AG10803 (cell line): ENCODE measurements around the gene RBM20.

Source experiments
- DNase-seq: peaks from one replicate; pipeline ENCODE4 v3.0.0; 2010; ENCODE audit warnings: low read depth
- H3K4me3 ChIP-seq: 2 replicates; pipeline ENCODE4 v1.5.1; 2011; ENCODE audit warnings: mild to moderate bottlenecking, low read length, control low read depth
- TF ChIP-seq, protein P1 (sequence below): conservative IDR thresholded peaks from 2 replicates; pipeline ENCODE4 v1.5.1; 2011; ENCODE audit warnings: mild to moderate bottlenecking, low read length, control low read depth, inconsistent platforms

Gene RBM20

DNA sequence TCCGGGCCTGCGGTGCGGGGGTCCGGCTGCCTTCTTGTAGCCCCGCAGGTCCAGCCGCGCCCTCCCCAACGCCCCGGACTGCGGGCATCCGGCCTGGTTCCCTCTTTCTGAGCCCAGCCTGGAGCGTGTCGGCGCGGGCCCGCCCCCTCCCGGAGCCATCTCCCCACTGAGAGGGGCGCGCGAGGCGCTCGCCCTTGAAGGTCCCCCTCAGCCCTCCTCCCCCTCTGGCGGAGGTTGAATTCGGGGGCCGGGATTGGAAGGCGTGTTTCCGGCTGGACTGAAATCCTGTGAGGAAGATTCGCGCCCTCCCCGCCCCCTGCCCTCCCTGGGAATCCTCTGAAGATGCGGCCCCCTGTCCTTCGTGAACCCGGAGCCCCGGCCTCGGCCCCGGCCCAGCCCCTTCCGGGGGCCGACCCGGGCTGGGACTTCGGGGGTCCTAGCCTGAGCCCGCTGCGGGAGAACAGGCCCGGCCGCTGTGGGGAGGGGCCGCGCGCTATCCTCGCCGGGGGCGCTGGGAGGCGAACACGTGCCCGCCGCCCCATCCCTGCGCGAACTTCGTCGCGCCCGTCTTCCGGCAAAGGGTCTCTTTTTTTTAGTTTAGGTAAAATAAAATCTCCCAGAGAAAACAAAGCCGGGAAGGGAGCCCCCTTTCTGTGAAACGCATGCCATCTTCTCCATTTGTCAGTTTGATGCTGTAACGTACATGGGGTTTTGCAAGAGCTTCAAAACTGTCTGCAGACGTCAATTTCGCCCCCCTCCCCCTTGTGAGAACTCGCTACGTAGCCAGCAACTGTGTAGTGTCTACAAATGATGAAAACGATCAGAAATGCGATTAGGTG lies 228.2 kb downstream of the RBM20 start:
- DNase-seq = peak; percentile 82
- peak overlapping the region; percentile 81 for H3K4me3 ChIP-seq
- TF ChIP-seq, protein P1, sequence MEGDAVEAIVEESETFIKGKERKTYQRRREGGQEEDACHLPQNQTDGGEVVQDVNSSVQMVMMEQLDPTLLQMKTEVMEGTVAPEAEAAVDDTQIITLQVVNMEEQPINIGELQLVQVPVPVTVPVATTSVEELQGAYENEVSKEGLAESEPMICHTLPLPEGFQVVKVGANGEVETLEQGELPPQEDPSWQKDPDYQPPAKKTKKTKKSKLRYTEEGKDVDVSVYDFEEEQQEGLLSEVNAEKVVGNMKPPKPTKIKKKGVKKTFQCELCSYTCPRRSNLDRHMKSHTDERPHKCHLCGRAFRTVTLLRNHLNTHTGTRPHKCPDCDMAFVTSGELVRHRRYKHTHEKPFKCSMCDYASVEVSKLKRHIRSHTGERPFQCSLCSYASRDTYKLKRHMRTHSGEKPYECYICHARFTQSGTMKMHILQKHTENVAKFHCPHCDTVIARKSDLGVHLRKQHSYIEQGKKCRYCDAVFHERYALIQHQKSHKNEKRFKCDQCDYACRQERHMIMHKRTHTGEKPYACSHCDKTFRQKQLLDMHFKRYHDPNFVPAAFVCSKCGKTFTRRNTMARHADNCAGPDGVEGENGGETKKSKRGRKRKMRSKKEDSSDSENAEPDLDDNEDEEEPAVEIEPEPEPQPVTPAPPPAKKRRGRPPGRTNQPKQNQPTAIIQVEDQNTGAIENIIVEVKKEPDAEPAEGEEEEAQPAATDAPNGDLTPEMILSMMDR = peak; percentile 35

DNA sequence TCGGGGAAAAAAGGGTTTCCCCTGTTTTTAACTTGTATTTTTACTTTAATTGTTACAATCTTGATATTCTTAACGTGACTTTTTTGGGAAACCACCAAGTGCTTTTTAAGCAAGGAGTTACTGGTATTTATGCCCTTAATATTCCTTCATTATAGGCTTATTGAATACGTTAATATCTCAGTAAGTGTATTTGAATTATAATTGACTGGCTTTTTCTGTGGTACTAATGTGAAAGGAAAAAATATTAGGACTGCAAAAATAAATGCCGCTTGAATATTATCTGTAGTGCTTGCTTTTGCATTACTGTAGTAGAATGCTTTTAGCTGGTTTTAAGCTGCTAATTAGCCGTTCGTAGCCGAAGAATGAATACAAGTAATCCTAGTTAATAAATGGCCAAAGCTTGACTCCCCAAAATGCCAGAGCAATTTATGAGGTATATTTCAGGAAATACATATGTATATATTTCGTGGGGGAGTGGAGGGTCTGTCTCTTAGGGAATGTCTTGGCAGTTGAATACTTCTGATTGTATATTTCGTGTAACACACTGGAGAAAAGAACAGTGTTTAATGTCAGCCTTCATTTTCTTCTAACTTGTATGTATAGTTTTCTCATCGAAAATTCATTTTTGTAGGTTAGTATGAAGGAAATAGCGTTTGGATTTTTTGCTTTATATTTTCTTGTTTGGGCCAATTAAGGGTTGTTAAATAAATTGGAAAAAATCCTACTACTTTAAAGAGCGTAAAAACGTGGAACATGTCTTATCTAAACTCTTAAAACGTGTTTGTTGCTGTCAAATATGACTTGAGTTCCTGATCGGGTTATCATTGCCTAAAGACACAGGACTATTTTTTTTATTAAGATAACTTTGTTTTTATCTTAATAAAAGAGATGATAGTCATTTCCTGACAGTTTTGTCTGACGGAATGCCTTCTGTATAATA lies 229.1 kb downstream of the RBM20 start:
- TF ChIP-seq, protein P1 = no peak
- H3K4me3 ChIP-seq = peak overlapping the region; percentile 81
- DNase-seq = no peak

DNA sequence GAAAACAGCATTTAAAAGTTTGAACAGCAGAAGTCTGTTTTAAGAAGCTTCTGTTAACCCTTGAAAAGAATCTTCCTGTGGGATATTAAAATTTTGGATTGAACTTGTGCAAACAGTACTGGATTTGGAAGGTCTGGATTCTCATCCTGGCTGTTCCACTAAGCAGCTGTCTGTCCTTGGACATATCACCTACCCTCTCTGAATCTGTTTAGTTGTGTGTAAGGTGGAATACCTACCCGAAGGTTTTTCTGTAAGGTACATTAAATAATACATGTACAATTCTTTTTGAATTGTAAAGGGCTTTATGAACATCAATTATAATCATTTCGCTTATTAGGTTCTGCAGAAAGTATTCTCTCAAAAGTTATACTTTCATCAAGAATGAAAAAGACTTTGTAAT lies 229.8 kb downstream of the RBM20 start:
- DNase-seq = no peak
- TF ChIP-seq, protein P1 = no peak
- H3K4me3 ChIP-seq = peak overlapping the region; percentile 81

DNA sequence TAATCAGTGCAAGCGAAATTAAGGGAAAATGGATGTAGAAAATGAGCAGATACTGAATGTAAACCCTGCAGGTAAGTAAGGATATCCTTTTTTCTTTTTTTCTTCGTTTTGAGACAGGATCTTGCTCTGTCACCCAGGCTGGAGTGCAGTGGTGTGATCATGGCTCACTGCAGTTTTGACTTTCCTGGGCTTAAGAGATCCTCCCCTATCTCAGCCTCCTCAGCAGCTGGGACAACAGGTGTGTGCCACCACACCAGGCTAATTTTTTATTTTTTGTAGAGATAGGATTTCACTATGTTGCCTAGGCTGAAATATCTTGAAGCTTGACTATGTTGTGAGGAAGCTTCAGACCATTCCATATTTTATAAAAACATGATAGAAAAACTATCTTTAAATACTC lies 231.9 kb downstream of the RBM20 start:
- TF ChIP-seq, protein P1 = no peak
- H3K4me3 ChIP-seq = no peak overlapping the region

DNA sequence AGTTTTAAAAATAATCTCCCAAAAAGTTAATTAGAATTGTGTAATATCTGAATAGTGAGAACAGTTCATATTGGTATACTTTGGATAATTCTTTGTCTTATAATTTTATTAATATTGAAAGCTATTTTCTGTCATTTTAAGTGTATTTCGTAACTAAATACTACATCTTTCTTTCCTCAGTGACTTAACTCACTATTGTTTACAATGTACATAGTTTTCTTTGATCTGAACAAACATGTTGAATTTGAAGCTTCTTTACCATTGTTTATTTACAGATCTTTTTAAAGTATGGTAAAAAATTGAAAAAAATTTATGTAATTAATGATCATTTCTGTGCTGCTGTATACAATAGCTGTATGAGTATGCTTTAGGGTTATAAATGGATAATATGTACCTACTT lies 232.7 kb downstream of the RBM20 start:
- H3K4me3 ChIP-seq = no peak overlapping the region
- DNase-seq = no peak
- TF ChIP-seq, protein P1 = no peak

More for the DNA sequence above, 231.9 kb downstream of the RBM20 start:
- no peak for DNase-seq

DNA sequence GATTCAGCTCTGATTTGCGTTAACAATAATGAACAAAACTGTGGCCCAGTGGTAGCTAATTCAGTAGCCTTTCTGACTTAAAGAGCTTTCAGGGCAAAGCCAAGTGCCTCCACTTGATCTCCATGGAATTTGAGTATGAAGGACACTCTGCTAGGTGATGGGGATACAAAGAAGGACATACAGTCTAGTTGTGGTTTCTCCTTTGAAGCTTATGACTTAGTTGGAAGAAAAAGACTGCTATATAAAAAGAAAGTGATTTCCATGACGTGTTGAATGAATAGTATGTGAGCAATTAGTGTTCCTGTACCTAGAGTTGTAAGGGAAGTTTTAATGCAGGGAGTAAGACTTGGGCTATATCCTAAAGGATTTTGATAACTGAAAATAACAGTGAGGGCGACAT lies 235.9 kb downstream of the RBM20 start:
- no peak overlapping the region for H3K4me3 ChIP-seq
- TF ChIP-seq, protein P1 = no peak
- DNase-seq = no peak
